ENCODE results near the gene C16orf95. TPM values are rescaled to one million over a fixed set of nuclear protein-coding genes. Genes with fewer than 3 reads are reported as not detected.

The C16orf95 gene
- total RNA-seq, 2 experiments from 2014 or later, result 5.6 to 12.8 TPM

GRCh38 chr16:87306516-87306915, 10.7 kb downstream of the C16orf95 start:
- CTCF ChIA-PET, result no interaction called here
- H3K9me3 Mint-ChIP-seq (ENCODE audit: low read depth), result no peaks in the 10 kb centered on the region
- intact Hi-C loops (cut with DNase I, micrococcal nuclease), result no loop called here

DNA sequence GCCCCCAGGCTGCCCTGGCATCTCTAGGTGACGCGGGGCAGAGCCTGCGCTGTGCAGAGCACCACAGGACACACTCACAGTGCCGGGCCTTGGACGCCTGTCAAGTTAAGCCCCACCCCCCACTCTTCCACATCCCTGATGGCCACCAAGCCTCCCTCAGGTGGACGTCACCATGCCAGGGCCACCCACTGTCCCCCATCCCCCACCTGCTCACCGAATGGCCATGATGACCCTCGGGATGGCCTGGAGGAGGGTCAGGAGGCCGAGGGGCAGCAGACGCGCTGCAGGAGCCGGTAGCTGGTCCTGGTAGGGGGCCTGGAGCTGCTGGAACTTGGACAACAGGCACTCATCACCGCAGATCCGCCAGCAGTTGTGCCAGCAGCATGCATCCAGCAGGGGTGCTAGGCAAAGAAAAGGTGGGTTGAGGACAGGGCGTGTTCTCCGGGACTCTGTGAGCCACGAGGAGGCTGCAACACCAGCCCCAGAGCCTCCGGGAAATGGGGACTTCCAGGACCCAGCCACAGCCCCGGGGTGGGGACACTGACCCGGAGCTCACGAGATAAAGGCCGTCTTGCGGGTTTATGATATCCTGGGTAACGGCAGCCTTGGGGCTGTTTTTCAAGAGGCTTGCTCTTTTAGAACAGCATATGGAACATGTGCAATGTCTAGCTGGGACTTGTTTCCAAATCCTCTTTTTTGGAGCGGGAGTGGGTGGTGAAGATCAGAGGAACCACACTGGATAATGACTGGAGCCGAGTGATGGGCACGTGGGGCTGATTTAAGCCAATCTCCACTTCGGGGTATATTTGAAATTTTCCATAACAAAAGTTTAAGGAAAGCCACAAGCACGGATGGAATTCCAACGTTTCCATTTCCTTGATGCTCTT, 11.4 kb downstream of the C16orf95 start:
- Mint-ChIP-seq H3K4me1 (peaks cover 14% of the 10 kb centered on the region), H3K27me3 (no peaks in the 10 kb centered on the region), H3K4me3 (no peak overlapping the region), H3K27ac (no peak overlapping the region), H3K36me3 (ENCODE audit: low read depth) (peaks cover 11% of the 10 kb centered on the region), H3K9me3 (ENCODE audit: low read depth) (no peaks in the 10 kb centered on the region)
- intact Hi-C loops (cut with DNase I, micrococcal nuclease), result no loop called here
- ChIA-PET CTCF (interaction anchor here (0.6 to 1.3 kb wide), 2 partner anchors 13 to 1186 kb away, joined by 3 read pairs; no protein-coding TSS in a partner anchor), POLR2A (no interaction called here)
- no peak for ATAC-seq
- no peak for DNase-seq

More at GRCh38 chr16:87306516-87306915, 10.7 kb downstream of the C16orf95 start:
- Mint-ChIP-seq H3K4me3 (no peak overlapping the region), H3K4me1 (peaks cover 14% of the 10 kb centered on the region), H3K36me3 (ENCODE audit: low read depth) (peaks cover 11% of the 10 kb centered on the region), H3K27ac (no peak overlapping the region), H3K27me3 (no peaks in the 10 kb centered on the region)
- ATAC-seq (no peak), DNase-seq (no peak)
- POLR2A ChIA-PET, result no interaction called here

GRCh38 chr16:87304951-87305350, 12.2 kb downstream of the C16orf95 start:
- Mint-ChIP-seq H3K9me3 (ENCODE audit: low read depth) (no peaks in the 10 kb centered on the region), H3K4me1 (peaks cover 14% of the 10 kb centered on the region), H3K27me3 (no peaks in the 10 kb centered on the region), H3K36me3 (ENCODE audit: low read depth) (peaks cover 11% of the 10 kb centered on the region), H3K4me3 (no peak overlapping the region), H3K27ac (no peak overlapping the region)
- POLR2A ChIA-PET, result no interaction called here
- CTCF ChIA-PET, result interaction anchor here (1.3 kb wide), 1 partner anchor 12 kb away, joined by 3 read pairs; no protein-coding TSS in a partner anchor
- no peak for ATAC-seq
- intact Hi-C loops (cut with DNase I, micrococcal nuclease), result no loop called here
- no peak for DNase-seq

DNA sequence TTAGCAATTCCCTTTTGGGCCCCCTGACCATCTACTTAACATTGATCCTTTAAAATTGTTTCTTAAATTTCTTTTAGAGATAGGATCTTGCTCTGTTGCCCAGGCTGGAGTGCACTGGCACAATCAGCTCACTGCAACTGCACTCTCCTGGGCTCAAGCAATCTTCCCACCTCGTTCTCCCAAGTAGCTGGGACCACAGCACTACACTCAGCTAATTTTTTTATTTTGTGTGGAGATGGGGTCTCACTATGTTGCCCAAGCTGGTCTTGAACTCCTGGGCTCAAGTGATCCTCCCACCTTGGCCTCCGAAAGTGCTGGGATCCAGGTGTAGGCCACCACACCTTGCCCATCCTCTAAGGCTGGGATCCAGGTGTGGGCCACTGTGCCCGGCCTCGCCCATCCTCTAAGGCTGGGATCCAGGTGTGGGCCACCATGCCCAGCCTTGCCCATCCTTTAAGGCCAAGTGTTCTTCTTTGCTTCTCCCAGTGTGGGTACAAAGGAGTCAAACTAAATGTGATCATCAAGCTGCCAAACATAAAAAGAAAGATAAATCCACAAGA, 13.2 kb downstream of the C16orf95 start:
- DNase-seq (no peak), ATAC-seq (no peak)
- H3K4me1 Mint-ChIP-seq, result peaks cover 14% of the 10 kb centered on the region
- H3K36me3 Mint-ChIP-seq (ENCODE audit: low read depth), result peaks cover 11% of the 10 kb centered on the region
- POLR2A ChIA-PET, result no interaction called here
- H3K4me3 Mint-ChIP-seq, result no peak overlapping the region
- intact Hi-C loops (cut with DNase I, micrococcal nuclease), result no loop called here
- H3K9me3 Mint-ChIP-seq (ENCODE audit: low read depth), result no peaks in the 10 kb centered on the region
- H3K27me3 Mint-ChIP-seq, result no peaks in the 10 kb centered on the region
- peak overlapping the region; percentile 69 for H3K27ac Mint-ChIP-seq
- CTCF ChIA-PET, result interaction anchor here (0.6 kb wide), 1 partner anchor 52 kb away, joined by 3 read pairs; no protein-coding TSS in a partner anchor

- ATAC-seq (peak; percentile 85), DNase-seq (peak; percentile 26)
- POLR2A ChIA-PET, result no interaction called here
- Mint-ChIP-seq H3K27ac (peak overlapping the region; percentile 69), H3K36me3 (ENCODE audit: low read depth) (peaks cover 7% of the 10 kb centered on the region), H3K4me3 (no peak overlapping the region), H3K9me3 (ENCODE audit: low read depth) (no peaks in the 10 kb centered on the region), H3K27me3 (no peaks in the 10 kb centered on the region), H3K4me1 (peaks cover 10% of the 10 kb centered on the region)
- CTCF ChIA-PET, result interaction anchor here (0.6 to 1.2 kb wide), 3 partner anchors 13 to 229 kb away, joined by 3 read pairs; no protein-coding TSS in a partner anchor
- intact Hi-C loops (cut with DNase I, micrococcal nuclease), result no loop called here
Observed at GRCh38 chr16:87303431-87303930, 13.7 kb downstream of the C16orf95 start.

DNA sequence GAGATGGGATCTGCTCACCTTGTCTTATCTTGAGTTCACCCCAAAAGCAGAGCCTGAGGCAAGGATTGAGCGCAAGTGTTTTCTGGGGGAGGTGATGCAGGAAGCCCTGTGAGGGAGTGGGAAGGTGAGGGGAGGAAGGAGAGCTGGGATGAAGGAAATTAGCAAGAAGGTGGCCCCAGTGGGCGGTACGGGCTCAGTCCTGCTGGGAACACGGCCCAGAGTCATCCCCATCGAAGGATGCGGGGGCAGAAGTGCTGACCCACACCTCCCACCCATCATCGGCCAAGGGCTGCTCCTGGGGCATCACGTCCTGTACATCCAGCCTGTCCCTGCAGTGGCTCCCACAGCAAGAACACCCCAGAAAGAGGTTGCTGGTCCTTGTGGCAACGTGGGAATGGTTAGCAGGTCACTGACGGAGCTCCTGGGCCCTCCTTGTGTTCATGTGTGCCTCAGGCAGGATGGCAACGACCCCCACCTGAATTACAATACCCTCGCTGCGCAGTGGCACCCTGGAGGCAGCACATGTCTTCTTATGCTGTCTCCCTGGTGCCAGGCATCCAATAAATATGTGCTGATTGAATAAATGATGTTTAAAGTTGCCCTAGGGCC, 18.2 kb downstream of the C16orf95 start:
- no peak for ATAC-seq
- Mint-ChIP-seq H3K4me3 (no peak overlapping the region), H3K27me3 (no peaks in the 10 kb centered on the region), H3K4me1 (peaks cover 7% of the 10 kb centered on the region), H3K9me3 (ENCODE audit: low read depth) (no peaks in the 10 kb centered on the region), H3K36me3 (ENCODE audit: low read depth) (peaks cover 9% of the 10 kb centered on the region), H3K27ac (no peak overlapping the region)
- ChIA-PET CTCF (interaction anchor here (1.4 kb wide), 1 partner anchor 9 kb away, joined by 3 read pairs; no protein-coding TSS in a partner anchor), POLR2A (no interaction called here)
- no peak for DNase-seq
- intact Hi-C loops (cut with DNase I, micrococcal nuclease), result loop anchor here in 1 of 2 experiments (5.0 kb wide), 1 partner anchor 737 kb away; no protein-coding TSS in a partner anchor

DNA sequence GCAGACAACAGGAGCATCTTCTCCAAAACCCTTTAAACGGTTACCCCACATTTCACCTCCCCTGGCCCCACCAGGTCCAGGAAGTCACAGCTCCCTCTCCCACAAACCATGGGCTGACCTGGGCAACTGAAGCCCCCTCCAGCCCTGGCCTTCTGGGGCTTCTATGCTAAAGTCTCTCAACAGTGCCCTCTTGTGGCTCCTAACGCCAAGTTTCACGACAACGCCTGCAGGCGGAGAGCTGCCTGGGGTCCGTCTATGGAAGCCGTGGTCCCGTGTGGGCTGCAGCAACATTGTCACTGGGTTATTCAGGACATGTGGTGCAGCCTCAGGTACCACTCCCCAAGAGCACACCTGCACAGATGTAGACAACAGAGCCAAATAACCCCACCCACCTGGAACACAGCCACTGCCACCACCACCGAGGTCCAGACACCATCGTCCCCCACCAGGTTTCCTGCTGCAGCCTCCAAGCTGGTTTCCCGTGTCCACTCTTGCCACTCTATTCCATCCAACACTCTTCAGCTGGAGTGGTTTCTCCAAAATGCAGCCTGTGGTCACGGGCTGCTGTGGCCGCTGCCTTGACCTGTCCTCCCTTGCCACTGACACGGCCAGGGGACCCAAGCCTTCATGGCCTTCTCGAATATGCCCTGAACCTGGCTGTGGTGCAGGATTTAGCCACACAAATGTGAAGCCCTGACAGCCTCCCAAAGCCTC, 19.1 kb downstream of the C16orf95 start:
- Mint-ChIP-seq H3K4me1 (no peaks in the 10 kb centered on the region), H3K27ac (no peak overlapping the region), H3K9me3 (ENCODE audit: low read depth) (no peaks in the 10 kb centered on the region), H3K27me3 (no peaks in the 10 kb centered on the region), H3K4me3 (no peak overlapping the region), H3K36me3 (ENCODE audit: low read depth) (peaks cover 9% of the 10 kb centered on the region)
- POLR2A ChIA-PET, result no interaction called here
- ATAC-seq (peak; percentile 40), DNase-seq (peak; percentile 60)
- CTCF ChIA-PET, result interaction anchor here (0.7 to 1.4 kb wide), 7 partner anchors 10 to 360 kb away, joined by 3 to 5 read pairs (median 4); no protein-coding TSS in a partner anchor
- intact Hi-C loops (cut with DNase I, micrococcal nuclease), result loop anchor here in 1 of 2 experiments (5.0 kb wide), 1 partner anchor 736 kb away; no protein-coding TSS in a partner anchor

DNA sequence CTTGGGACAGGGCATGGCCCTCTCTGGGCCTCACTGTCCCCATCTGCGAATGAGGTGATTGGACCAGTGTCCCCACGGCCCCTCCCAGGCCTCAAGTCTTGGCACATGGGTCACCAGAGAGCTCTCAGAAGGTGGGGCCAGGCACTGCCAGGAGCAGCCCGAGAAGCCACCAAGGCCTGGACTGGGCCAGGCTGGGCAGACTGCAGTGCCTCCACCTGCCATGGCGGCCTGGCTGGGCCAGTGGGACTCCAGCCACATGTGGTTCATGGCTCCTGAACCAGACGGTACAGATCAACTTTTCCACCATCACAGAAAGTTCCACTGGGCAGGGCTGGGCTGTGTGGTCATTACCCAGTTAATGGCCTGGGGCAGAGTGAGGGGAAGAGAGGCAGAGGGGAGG, 19.8 kb downstream of the C16orf95 start:
- Mint-ChIP-seq H3K27ac (no peak overlapping the region), H3K4me1 (no peaks in the 10 kb centered on the region), H3K4me3 (no peak overlapping the region), H3K36me3 (ENCODE audit: low read depth) (peaks cover 13% of the 10 kb centered on the region), H3K9me3 (ENCODE audit: low read depth) (peaks cover 3% of the 10 kb centered on the region), H3K27me3 (no peaks in the 10 kb centered on the region)
- ATAC-seq (no peak), DNase-seq (no peak)
- intact Hi-C loops (cut with DNase I, micrococcal nuclease), result loop anchor here in 1 of 2 experiments (5.0 kb wide), 1 partner anchor 735 kb away; no protein-coding TSS in a partner anchor
- POLR2A ChIA-PET, result no interaction called here
- CTCF ChIA-PET, result interaction anchor here (0.7 to 1.4 kb wide), 5 partner anchors 10 to 360 kb away, joined by 3 to 5 read pairs (median 4); no protein-coding TSS in a partner anchor

DNA sequence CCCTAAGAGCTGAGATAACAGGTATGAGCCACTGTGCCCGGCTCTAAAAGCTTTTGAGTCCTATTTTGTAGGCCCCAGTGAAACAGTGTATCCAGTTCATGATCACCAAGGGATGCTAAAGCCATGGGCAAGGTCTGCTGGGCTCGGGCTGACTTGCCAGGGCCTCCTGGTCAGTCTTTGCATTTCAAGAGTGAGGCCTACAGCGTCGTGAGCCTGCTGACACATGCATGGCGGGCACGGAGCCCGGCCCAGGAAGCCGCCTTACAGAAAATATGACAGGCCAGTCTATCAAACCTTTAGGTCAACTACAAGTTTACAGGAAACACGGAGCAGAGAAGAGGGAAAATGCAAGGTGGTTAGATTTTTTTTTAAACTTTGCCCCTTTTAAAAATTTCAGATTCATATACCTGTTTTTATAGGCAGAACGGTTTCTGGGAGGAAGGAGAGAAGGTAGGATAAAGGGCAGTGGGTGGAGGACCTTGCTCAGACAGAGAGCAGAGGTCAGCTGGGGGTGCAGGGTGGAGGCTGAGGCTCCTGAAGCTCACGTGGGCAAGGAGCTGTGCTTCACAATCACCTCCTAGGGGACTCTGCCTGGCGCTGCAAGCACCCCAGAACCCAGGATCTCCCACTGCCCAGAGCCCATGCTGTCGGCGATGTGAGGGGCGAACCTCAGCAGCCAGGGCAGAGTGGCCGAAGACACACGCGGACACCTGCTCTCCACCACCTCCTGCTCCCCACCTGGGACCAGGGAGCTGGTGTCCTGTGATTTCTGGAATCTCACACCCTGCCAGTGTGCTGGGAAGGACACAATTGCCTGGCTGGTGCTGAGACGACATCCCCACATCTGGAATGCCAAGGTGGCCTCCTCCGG, 21.3 kb downstream of the C16orf95 start:
- ChIA-PET CTCF (no interaction called here), POLR2A (no interaction called here)
- no peak for DNase-seq
- Mint-ChIP-seq H3K36me3 (ENCODE audit: low read depth) (peaks cover 11% of the 10 kb centered on the region), H3K4me1 (no peaks in the 10 kb centered on the region), H3K4me3 (no peak overlapping the region), H3K9me3 (ENCODE audit: low read depth) (peaks cover 5% of the 10 kb centered on the region), H3K27me3 (no peaks in the 10 kb centered on the region), H3K27ac (no peak overlapping the region)
- ATAC-seq, result no peak
- intact Hi-C loops (cut with DNase I, micrococcal nuclease), result loop anchor here in 1 of 2 experiments (5.0 kb wide), 1 partner anchor 734 kb away; no protein-coding TSS in a partner anchor

DNA sequence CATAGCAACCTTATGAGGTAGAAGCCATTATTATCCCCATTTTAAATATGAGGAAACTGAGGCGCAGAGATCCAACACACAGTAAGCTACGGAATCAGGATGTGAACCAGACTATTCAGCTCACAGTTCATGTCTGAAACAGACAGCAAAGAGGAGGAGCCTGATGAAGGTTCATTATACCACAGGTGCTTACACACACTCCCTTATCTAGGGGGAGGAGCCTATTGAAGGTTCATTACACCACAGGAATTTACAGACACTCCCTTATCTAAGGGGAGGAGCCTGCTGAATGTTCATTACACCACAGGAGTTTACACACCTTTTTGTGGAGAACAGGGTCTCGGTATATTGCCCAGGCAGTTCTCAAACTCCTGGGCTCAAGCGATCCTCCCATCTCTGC, 21.9 kb downstream of the C16orf95 start:
- Mint-ChIP-seq H3K4me1 (no peaks in the 10 kb centered on the region), H3K27ac (no peak overlapping the region), H3K9me3 (ENCODE audit: low read depth) (peaks cover 5% of the 10 kb centered on the region), H3K36me3 (ENCODE audit: low read depth) (peaks cover 11% of the 10 kb centered on the region), H3K4me3 (no peak overlapping the region), H3K27me3 (no peaks in the 10 kb centered on the region)
- intact Hi-C loops (cut with DNase I, micrococcal nuclease), result loop anchor here in 1 of 2 experiments (5.0 kb wide), 1 partner anchor 733 kb away; no protein-coding TSS in a partner anchor
- ATAC-seq, result peak; percentile 83
- no peak for DNase-seq
- ChIA-PET CTCF (no interaction called here), POLR2A (no interaction called here)
